Measurements from ENCODE around the gene CLMP.

CLMP gene

DNA sequence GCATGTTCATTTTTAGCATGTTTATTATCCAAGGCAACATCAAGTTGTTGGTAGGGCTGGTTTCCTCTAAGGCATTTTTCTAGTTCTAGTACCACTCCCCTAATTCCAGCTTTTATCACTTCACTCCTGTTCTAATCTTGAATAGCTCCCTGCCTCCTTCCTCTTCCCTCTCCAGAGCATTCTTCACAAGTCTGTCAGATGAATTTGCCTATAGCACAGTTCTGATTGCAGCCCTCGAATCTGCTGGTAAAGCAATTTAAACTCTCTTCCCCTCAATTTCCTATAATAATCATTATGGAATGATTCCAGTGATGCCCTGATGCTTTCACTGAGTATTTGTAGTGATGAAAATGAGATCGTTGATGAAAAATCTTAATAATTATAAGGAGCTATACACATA, 43.3 kb downstream of the CLMP start:
- no peak for DNase-seq (ENCODE audit: low read depth)
- no peak overlapping the region for H3K4me3 ChIP-seq (ENCODE audit: low read depth, low read length)
- TF ChIP-seq CTCF (IDR thresholded peaks at IDR 0.05; ENCODE audit: insufficient read depth, low read depth, low read length, missing control alignments): no peak

DNA sequence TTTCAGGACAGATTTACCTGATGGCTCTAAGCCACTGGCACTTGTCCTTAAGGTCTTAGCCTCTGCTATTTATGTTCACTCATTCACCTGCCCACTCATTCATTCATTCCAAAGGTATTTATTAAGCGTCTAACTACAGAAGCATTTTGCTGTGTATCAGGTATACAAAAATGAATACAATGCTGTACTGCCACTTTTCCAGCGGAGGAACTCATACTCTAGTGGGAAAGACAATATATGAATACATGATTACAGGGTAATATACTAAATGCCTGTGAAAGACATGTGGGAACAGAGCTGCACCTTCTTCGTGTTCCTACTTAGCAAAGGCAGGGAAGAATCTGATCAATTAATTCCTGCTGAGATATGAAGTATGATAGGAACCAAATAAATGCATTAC, 43.7 kb downstream of the CLMP start:
- H3K4me3 ChIP-seq (ENCODE audit: low read depth, low read length): no peak overlapping the region
- TF ChIP-seq CTCF (IDR thresholded peaks at IDR 0.05; ENCODE audit: insufficient read depth, low read depth, low read length, missing control alignments): no peak
- no peak for DNase-seq (ENCODE audit: low read depth)

DNA sequence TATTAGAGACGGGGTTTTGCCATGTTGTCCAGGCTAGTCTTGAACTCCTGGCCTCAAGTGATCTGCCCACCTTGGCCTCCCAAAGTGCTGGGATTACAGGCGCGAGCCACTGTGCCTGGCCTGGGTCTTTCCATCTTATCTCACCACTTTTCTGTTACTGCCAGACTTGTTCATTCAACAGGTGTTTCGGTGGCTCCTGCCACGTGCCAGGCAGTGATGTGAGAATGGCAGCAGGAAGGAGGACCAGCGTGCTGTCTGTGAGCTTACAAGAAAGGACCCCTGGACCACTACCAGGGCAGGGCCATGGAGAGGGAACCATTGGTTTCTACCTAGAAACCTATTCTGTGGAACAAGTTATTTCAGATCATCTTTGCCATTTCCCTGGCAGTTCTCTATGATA, 44.2 kb downstream of the CLMP start:
- H3K4me3 ChIP-seq (ENCODE audit: low read depth, low read length): no peak overlapping the region
- TF ChIP-seq CTCF (IDR thresholded peaks at IDR 0.05; ENCODE audit: insufficient read depth, low read depth, low read length, missing control alignments): no peak
- DNase-seq (ENCODE audit: low read depth): no peak

GRCh38 chr11:123148965-123149364, 46.1 kb downstream of the CLMP start:
- DNase-seq (ENCODE audit: low read depth): no peak
- no peak for TF ChIP-seq CTCF (IDR thresholded peaks at IDR 0.05; ENCODE audit: insufficient read depth, low read depth, low read length, missing control alignments)
- no peak overlapping the region for H3K4me3 ChIP-seq (ENCODE audit: low read depth, low read length)

GRCh38 chr11:123145661-123146060, 49.4 kb downstream of the CLMP start:
- no peak overlapping the region for H3K4me3 ChIP-seq (ENCODE audit: low read depth, low read length)
- DNase-seq (ENCODE audit: low read depth): no peak
- TF ChIP-seq CTCF (IDR thresholded peaks at IDR 0.05; ENCODE audit: insufficient read depth, low read depth, low read length, missing control alignments): no peak

DNA sequence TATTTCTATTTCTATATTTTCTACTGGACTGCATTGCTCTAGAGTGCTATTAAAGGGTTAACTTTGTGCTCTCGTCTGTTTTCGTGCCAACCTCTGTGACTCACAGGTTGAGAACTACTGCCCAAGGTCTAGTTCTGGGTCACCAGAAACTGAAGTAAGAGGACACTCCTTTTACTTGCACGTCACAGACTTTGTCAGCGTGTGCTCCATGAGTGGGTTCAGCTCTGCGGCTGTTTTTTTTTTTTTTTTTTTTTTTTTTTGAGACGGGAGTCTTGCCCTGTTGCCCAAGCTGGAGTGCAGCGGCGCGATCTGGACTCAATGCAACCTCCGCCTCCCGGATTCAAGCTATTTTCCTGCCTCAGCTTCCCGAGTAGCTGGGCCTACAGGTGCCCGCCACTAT, 49.8 kb downstream of the CLMP start:
- no peak for TF ChIP-seq CTCF (IDR thresholded peaks at IDR 0.05; ENCODE audit: insufficient read depth, low read depth, low read length, missing control alignments)
- H3K4me3 ChIP-seq (ENCODE audit: low read depth, low read length): no peak overlapping the region
- DNase-seq (ENCODE audit: low read depth): no peak

DNA sequence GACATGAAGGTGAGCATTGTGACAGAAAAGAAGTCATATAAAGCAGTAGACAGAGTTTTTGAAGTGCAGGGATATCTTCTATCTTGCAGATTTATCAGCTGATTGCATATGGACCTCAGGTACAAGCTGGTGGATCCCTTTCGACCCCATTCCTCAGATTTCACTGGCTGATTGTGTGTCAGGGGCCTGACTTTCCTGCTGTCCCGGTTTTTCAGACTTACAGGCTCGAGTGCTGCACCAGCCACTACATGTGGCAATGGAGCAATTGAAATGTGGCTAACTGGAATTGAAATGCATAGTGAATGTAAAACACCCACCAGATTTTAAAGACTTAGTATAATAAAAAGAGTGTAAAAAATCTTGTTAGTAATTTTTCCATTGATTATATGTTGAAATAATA, 50.3 kb downstream of the CLMP start:
- TF ChIP-seq CTCF (IDR thresholded peaks at IDR 0.05; ENCODE audit: insufficient read depth, low read depth, low read length, missing control alignments): no peak
- DNase-seq (ENCODE audit: low read depth): no peak
- no peak overlapping the region for H3K4me3 ChIP-seq (ENCODE audit: low read depth, low read length)
